Osteoblast (primary cell): ENCODE results near the gene PARK7. TPM values are rescaled to one million over a fixed set of nuclear protein-coding genes. Genes with fewer than 3 reads are reported as not detected.

Experiments used
- DNase-seq: peaks from one replicate; pipeline ENCODE4 v3.0.0; 2011; ENCODE audit warnings: low spot score, mixed read lengths; ENCODE audit not compliant: insufficient read length; ENCODE audit errors: missing footprints
- H2AFZ ChIP-seq: 2 replicates; pipeline ENCODE4 v1.6.0; 2011; ENCODE audit warnings: mild to moderate bottlenecking, low read length
- H3K27ac ChIP-seq: 2 replicates; pipeline ENCODE4 v1.5.1; 2011; ENCODE audit warnings: mild to moderate bottlenecking, low read depth, low read length, moderate library complexity
- H3K27me3 ChIP-seq: 2 replicates; pipeline ENCODE4 v1.6.0; 2012; ENCODE audit warnings: mild to moderate bottlenecking, control low read depth, inconsistent platforms, low read length, moderate library complexity; ENCODE audit not compliant: insufficient read depth
- H3K36me3 ChIP-seq: 2 replicates; pipeline ENCODE4 v1.5.1; 2011; ENCODE audit warnings: mild to moderate bottlenecking, low read length, control low read depth, moderate library complexity; ENCODE audit not compliant: insufficient read depth
- H3K4me1 ChIP-seq: 2 replicates; pipeline ENCODE4 v1.5.1; 2011; ENCODE audit warnings: mild to moderate bottlenecking, low read length, control low read depth, moderate library complexity; ENCODE audit not compliant: insufficient read depth
- H3K4me2 ChIP-seq: 2 replicates; pipeline ENCODE4 v1.6.0; 2011; ENCODE audit warnings: mild to moderate bottlenecking, low read length; ENCODE audit not compliant: insufficient read depth
- H3K4me3 ChIP-seq: fragments of 200-600 bp; sonication (generic); 3 replicates; pipeline ENCODE4 v1.5.1; 2012; ENCODE audit warnings: mild to moderate bottlenecking, low read length, inconsistent platforms; ENCODE audit not compliant: insufficient read depth
- H3K79me2 ChIP-seq: 2 replicates; pipeline ENCODE4 v1.6.0; 2012; ENCODE audit warnings: mild to moderate bottlenecking, low read length, control low read depth, inconsistent platforms; ENCODE audit not compliant: insufficient read depth
- H3K9me3 ChIP-seq: 2 replicates; pipeline ENCODE4 v1.5.1; 2011; ENCODE audit warnings: low read depth, low read length, control low read depth
- H4K20me1 ChIP-seq: 2 replicates; pipeline ENCODE4 v1.6.0; 2012; ENCODE audit warnings: mild to moderate bottlenecking, low read length, control low read depth; ENCODE audit not compliant: insufficient read depth
- total RNA-seq: library from RNA; depleted of rRNA; stranded (reverse); fragments of >200 nt; gene quantifications from 2 replicates; pipeline ENCODE4 v1.2.3, GENCODE V29; 2012
- TF ChIP-seq, protein P1 (sequence below): IDR thresholded peaks from 2 replicates; pipeline ENCODE4 v1.5.1; 2011; ENCODE audit warnings: mild to moderate bottlenecking, low read depth, low read length, moderate library complexity; ENCODE audit errors: extremely low read depth

Gene PARK7
- total RNA-seq, 1 donor: 168 TPM

DNA sequence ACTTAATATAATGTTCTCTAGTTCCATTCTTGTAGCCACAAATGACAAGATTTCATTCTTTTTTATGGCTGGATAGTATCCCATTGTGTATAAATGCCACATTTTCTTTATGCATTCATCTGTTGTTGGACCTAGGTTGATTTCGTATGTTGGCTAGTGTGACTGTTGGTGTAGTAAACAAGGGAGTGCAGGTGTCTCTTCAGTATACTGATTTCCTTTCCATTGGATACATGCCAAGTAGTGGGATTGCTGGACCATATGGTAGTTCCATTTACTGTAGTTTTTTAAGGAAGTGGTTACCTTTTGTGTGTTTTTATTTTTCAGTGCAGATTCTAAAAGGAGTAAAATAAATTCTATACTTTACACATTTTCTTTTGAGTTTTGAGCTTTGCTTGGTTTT, 5.7 kb downstream of the PARK7 start:
- TF ChIP-seq, protein P1, sequence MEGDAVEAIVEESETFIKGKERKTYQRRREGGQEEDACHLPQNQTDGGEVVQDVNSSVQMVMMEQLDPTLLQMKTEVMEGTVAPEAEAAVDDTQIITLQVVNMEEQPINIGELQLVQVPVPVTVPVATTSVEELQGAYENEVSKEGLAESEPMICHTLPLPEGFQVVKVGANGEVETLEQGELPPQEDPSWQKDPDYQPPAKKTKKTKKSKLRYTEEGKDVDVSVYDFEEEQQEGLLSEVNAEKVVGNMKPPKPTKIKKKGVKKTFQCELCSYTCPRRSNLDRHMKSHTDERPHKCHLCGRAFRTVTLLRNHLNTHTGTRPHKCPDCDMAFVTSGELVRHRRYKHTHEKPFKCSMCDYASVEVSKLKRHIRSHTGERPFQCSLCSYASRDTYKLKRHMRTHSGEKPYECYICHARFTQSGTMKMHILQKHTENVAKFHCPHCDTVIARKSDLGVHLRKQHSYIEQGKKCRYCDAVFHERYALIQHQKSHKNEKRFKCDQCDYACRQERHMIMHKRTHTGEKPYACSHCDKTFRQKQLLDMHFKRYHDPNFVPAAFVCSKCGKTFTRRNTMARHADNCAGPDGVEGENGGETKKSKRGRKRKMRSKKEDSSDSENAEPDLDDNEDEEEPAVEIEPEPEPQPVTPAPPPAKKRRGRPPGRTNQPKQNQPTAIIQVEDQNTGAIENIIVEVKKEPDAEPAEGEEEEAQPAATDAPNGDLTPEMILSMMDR: no peak
- no peak overlapping the region for H3K27ac ChIP-seq
- H3K4me2 ChIP-seq: no peak overlapping the region
- H3K4me3 ChIP-seq: no peak overlapping the region
- H3K36me3 ChIP-seq: peaks cover 77% of the 10 kb centered on the region
- no peaks in the 10 kb centered on the region for H3K27me3 ChIP-seq
- peaks cover 5% of the 10 kb centered on the region for H3K4me1 ChIP-seq
- peaks cover 8% of the 10 kb centered on the region for H4K20me1 ChIP-seq
- no peaks in the 10 kb centered on the region for H3K9me3 ChIP-seq
- no peak for DNase-seq
- no peak overlapping the region for H2AFZ ChIP-seq
- H3K79me2 ChIP-seq: peaks cover 80% of the 10 kb centered on the region

GRCh38 chr1:7967651-7968050, 6.1 kb downstream of the PARK7 start:
- Histone ChIP-seq H3K27ac (no peak overlapping the region), H3K79me2 (peaks cover 77% of the 10 kb centered on the region), H2AFZ (no peak overlapping the region), H4K20me1 (peaks cover 8% of the 10 kb centered on the region), H3K4me3 (no peak overlapping the region), H3K9me3 (no peaks in the 10 kb centered on the region), H3K27me3 (no peaks in the 10 kb centered on the region), H3K4me1 (peaks cover under 1% of the 10 kb centered on the region), H3K4me2 (no peak overlapping the region), H3K36me3 (peaks cover 81% of the 10 kb centered on the region)
- TF ChIP-seq, protein P1: no peak
- no peak for DNase-seq

DNA sequence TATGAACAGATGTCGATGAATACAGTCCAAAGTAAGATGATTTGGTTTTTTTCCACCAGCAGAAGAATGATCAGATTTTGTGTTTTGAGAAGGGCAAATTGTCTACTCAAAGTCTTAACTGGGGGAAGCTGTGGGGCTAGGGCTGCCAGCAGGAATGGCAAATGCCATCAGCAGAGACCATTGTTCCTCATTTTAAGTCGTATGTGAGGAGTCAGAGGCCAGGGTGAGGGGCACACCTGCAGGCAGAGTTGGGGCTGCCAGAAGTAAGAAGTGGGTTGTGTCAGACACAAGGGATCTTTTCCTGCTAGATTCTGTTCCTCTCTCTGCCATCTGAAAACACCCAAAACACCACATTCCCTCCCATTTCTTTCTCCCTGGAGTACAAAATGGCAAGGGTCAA, 8.7 kb downstream of the PARK7 start:
- H3K27me3 ChIP-seq: no peaks in the 10 kb centered on the region
- H3K4me2 ChIP-seq: no peak overlapping the region
- TF ChIP-seq, protein P1: no peak
- H4K20me1 ChIP-seq: peaks cover 8% of the 10 kb centered on the region
- no peaks in the 10 kb centered on the region for H3K9me3 ChIP-seq
- no peak overlapping the region for H3K27ac ChIP-seq
- peaks cover 67% of the 10 kb centered on the region for H3K36me3 ChIP-seq
- no peaks in the 10 kb centered on the region for H3K4me1 ChIP-seq
- DNase-seq: no peak
- no peak overlapping the region for H3K4me3 ChIP-seq
- H3K79me2 ChIP-seq: peaks cover 56% of the 10 kb centered on the region
- H2AFZ ChIP-seq: no peak overlapping the region

GRCh38 chr1:7971024-7971423, 9.5 kb downstream of the PARK7 start:
- peaks cover 53% of the 10 kb centered on the region for H3K79me2 ChIP-seq

More at GRCh38 chr1:7971024-7971423, 9.5 kb downstream of the PARK7 start:
- Histone ChIP-seq H3K4me2 (no peak overlapping the region), H2AFZ (no peak overlapping the region), H3K9me3 (no peaks in the 10 kb centered on the region), H3K4me3 (no peak overlapping the region), H4K20me1 (peaks cover 14% of the 10 kb centered on the region), H3K4me1 (no peaks in the 10 kb centered on the region), H3K27ac (no peak overlapping the region), H3K27me3 (no peaks in the 10 kb centered on the region), H3K36me3 (peaks cover 67% of the 10 kb centered on the region)
- DNase-seq: no peak
- TF ChIP-seq, protein P1: no peak
